ENCODE measurements around the gene ERMN.

- TF ChIP-seq SIN3A (IDR thresholded peaks at IDR 0.05; ENCODE audit: borderline replicate concordance, insufficient read depth, low read length) (no peak), REST (IDR thresholded peaks at IDR 0.05; ENCODE audit: insufficient read depth in 1 of 2, low read depth in 2 of 2, low read length in 2 of 2) (no peak), TAF1 (IDR thresholded peaks at IDR 0.05; ENCODE audit: borderline replicate concordance, insufficient read depth, low read length) (no peak), POLR2AphosphoS5 (IDR thresholded peaks at IDR 0.05; ENCODE audit: low read depth, low read length) (no peak), FOXP2 (optimal IDR thresholded peaks at IDR 0.05; ENCODE audit: borderline replicate concordance, extremely low read depth, extremely low read length, insufficient read depth) (no peak)
Measured at GRCh38 chr2:157325786-157326185, at the start of gene ERMN.
